NCI-H2171 treated with DMSO at 0.1 percent for 48 hours (cell line): ENCODE data around the gene AAGAB.

Experiments
- DNase-seq: peaks from one replicate; lab custom pipeline; 2025; lab: John Stamatoyannopoulos, UW

The AAGAB gene

DNA sequence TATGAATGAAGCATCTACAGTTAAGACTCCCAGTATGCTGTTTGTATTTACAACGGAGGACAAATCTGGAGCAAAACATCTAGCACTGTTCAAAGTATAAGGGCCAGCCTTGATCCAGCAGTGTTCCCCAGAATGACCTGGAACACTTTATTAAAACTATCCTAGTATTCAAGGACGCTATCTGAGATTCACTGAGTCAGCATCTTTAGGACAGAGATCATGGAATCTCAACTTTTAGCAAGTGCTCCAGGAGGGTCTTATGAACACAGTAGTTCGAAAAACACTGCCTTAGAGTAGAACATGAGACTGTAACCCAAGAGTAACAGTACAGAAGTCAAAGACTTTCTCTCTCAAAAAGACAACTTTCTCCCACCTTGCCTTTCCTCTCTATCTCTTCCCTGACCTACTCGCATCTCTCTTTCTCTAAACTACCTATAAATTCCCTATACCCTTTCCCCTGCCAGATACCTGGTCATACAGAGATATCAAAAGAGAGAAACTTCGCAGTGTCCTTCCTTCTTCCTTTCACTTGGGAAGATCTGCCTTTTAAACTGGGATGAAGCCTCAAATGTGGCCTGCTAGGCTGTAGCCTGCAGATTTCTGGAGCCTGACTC is 43.8 kb downstream of the AAGAB start:
- DNase-seq, result no peak

- no peak for DNase-seq
Observed at GRCh38 chr15:67208396-67208795, 46.1 kb downstream of the AAGAB start.

DNA sequence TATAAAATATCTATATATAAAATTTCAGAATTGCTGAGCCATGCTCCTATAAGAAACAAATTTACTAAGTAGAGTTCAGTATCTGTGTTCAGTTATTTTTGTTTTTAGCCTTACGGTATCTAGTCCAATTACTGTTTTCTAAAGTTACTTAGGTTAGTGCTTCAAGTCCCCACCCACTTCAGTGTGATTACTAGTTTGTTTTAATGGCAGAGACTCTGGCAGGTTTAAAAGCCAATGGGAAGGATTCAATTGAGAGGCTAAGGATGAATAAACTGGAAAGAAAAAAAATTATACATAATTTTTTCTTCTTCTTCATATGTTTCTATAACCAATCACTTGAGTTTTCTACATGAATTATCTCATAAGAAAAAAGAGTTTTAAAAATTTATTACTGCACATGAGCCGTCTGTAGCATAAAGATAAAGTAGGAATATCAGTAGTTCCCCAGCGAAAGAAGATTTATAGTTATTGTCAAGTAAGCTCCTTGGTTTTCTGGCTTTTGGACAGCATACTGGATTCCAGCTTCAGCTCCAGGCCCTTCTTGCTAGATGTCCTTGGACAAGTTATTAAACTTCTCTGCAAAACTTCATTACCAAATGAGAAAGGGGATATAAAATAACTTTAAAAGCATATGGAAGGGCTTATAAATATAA is 46.8 kb downstream of the AAGAB start:
- DNase-seq, result no peak

GRCh38 chr15:67202991-67203390 is 51.5 kb downstream of the AAGAB start:
- DNase-seq, result no peak

GRCh38 chr15:67202091-67202490 is 52.4 kb downstream of the AAGAB start:
- no peak for DNase-seq

- no peak for DNase-seq
Observed at GRCh38 chr15:67201136-67201535, 53.3 kb downstream of the AAGAB start.

GRCh38 chr15:67199881-67200763 is 54.3 kb downstream of the AAGAB start:
- DNase-seq, result no peak

GRCh38 chr15:67199391-67199790 is 55.1 kb downstream of the AAGAB start:
- DNase-seq, result no peak

DNA sequence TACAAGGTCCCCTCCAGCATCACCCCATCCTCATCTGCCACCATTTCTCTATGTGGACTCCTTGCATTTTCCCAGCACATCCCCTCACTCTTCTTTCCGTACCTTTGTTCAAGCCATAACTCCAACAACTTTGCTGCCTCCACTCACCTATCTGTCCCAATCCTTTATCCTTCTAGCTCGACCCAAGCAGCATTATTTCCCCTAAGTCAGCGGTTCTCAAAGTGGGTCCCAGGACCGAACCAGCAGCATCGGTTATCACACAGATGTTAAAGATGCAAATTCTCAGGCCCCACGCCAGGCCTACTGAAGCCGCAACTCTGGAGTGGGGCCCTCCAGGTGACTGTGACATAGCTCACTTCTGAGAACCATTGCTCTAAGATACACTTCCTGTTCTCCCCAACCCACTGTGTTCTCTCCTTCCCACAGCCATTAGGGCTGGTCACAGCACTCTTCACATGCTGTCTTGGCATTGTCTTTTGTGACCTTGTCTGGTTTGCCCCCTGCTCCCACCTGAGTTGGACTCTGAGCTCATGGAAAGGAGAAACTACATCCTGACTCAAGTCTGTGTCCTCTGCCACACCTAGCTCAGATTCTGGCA is 56.2 kb downstream of the AAGAB start:
- no peak for DNase-seq

GRCh38 chr15:67197364-67197695 is 57.1 kb downstream of the AAGAB start:
- DNase-seq, result no peak

- DNase-seq, result no peak
Observed at GRCh38 chr15:67196672-67197363, 57.6 kb downstream of the AAGAB start.

GRCh38 chr15:67196222-67196621 is 58.2 kb downstream of the AAGAB start:
- DNase-seq, result no peak

DNA sequence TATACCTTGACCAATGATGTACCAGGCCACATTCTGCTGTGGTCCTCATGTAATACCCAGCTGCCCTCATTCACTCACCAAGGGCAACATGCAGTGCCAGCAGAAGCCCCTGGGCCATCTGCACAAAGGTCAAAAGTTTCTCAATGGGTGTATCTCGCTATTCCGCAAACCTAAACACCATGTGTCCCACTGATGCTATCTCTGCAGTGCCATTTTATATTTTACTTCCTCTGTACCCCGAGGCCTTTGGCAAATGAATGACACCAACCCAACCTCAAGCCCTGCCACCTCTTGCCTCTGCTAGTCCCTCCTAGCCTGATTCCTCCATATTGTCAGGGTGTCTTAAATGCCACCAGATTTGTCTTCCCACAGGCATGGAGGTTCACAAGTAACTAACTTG is 59.2 kb downstream of the AAGAB start:
- DNase-seq, result no peak

- no peak for DNase-seq
Observed at GRCh38 chr15:67194171-67195114, 60.0 kb downstream of the AAGAB start.

- no peak for DNase-seq
Observed at GRCh38 chr15:67193223-67193990, 61.1 kb downstream of the AAGAB start.

DNA sequence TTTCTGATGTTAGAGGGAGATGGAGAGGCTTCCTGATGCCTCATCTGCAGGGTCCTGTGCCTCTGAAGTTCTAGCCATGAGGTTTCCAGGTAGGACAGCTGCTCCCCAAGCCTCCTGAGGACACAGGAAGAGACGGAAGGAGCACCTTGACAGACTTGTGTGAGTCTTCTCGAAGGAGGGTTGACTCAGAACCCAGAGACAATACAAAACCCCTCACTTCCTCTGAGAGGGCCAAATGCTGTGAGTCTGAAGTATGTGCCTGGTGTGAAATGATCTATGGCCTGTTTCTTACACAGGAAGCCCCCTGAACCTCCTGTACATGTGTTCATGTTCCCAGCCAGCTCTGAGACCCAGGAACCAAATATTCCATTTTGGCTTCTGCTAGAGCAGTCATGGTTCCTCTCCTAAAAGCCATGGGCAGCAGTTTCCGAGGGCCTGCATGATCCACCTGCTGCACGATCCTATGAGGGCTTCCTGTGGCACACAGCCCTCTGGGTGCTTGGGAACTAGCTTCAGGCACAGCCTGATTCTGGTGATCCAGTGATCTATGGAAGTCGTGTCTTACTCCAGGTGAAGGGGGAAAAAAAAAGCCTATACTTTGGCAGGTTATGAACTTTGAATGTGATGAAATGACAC is 62.2 kb downstream of the AAGAB start:
- DNase-seq, result no peak

GRCh38 chr15:67190813-67191212 is 63.6 kb downstream of the AAGAB start:
- DNase-seq, result no peak

- no peak for DNase-seq
Observed at GRCh38 chr15:67190326-67190725, 64.1 kb downstream of the AAGAB start.

DNA sequence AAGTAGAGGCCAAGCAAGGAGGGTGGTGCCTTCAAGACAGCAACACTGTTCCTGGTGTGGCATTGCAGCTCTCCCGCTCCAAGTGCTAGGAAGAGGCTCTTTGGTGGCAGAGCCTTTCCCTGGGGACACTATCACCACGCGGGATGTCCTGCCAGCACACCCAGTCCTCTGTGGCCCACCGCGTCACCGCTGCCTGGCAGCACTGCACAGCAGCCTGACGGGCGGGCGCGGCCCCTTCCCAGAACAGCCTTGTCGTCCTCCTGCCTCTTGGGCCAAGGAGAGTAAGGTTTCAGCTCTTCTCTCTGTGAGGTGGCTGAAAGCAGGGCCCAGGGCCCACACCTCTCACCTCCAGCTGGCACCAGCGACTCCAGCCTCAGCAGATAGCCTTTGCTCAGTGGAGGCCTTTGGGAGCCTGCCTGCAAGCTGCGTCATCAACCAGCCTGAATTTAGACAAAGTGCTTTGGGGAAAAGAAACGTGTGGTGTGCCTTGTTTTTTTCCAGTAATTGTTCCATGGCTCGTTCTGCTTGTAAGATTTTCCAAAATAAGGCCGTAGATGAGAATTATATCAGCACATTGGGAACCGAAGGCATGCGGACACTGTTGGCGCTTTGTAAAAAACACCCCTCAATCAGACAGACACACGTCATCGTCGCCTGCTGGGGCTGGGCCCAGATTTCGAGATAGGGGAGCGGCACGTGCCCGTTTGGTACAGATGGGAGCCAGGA is 65.0 kb downstream of the AAGAB start:
- no peak for DNase-seq
